ENCODE measurements around the gene RBM42. TPM values are rescaled to one million over a fixed set of nuclear protein-coding genes. Genes with fewer than 3 reads are reported as not detected.
A peak's percentile ranks its signal among the peaks of the same experiment; 100 is the strongest.

RBM42 gene
- total and polyA plus RNA-seq, 9 of the 15 experiments (the other 6 are each of a cell fraction or from before 2014, with no cell fraction given) = 5.7 to 149 (median 32.4) TPM

DNA sequence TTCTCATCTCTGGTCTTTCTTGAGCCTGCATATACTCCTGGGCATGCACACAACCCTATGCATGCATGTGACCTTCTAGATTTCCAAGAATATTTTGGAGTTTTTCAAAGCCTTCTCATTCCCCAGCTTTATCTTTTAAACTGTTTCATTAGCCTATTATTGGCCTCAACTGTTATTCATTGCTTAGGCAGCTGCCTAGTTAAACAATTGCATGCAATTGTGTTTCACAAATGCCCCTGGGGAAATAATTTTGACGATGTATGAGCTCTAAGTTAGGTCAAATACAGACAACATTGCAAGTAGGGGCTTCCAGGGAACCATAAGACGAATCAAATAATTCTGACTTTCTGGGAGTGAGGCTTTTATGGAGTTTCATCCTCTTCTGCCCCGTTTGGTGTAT is 35.1 kb downstream of the RBM42 start:
- Histone ChIP-seq H3K27me3 (ENCODE audit: control insufficient read depth in 2 of 2, insufficient read depth in 2 of 2, low read length in 2 of 2) (peaks cover 11 to 20% of the 10 kb centered on the region in 2 experiments; a peak in 4 of 5 replicates), H3K27ac (ENCODE audit: extremely low read depth, low read depth, low read length) (no peak overlapping the region), H3K9me3 (replicated peaks; ENCODE audit: control insufficient read depth, insufficient read depth, low read depth, low read length) (no peaks in the 10 kb centered on the region), H3K9me1 (ENCODE audit: control insufficient read depth, insufficient read depth, low read length) (no peaks in the 10 kb centered on the region), H3K36me3 (ENCODE audit: control insufficient read depth, insufficient read depth, low read length) (no peaks in the 10 kb centered on the region), H2AFZ (ENCODE audit: low read depth, low read length) (no peak overlapping the region), H3K4me1 (replicated peaks in 1 of 2; ENCODE audit: control insufficient read depth in 2 of 2, insufficient read depth in 2 of 2, low read length in 2 of 2) (peaks cover 0 to 12% of the 10 kb centered on the region in 2 experiments; a peak in 2 of 5 replicates), H3K9ac (ENCODE audit: insufficient read depth in 1 of 2, low read depth in 2 of 2, low read length in 2 of 2) (no peak overlapping the region), H3K4me3 (no peak overlapping the region), H3K4me2 (ENCODE audit: insufficient read depth, low read length) (no peak overlapping the region), H4K20me1 (replicated peaks; ENCODE audit: control insufficient read depth, insufficient read depth, low read length) (no peaks in the 10 kb centered on the region), H3K79me2 (ENCODE audit: control insufficient read depth, insufficient read depth, low read length) (no peaks in the 10 kb centered on the region)
- no peak for DNase-seq (ENCODE audit: extremely low read depth in 1 of 4, low spot score in 3 of 4)
- intact Hi-C loops (cut with micrococcal nuclease) = no loop called here
- in situ Hi-C loops (cut with MboI) = no loop called here
- no peak for ATAC-seq
- no TSS peak for BruUV-seq (replicated peaks)
- POLR2A ChIA-PET = interaction anchor here (1.2 kb wide), 1 partner anchor 10 kb away, joined by 3 read pairs; no protein-coding TSS in a partner anchor
- CTCF ChIA-PET (ENCODE audit: low intra/inter-chr PET ratio) = no interaction called here
- FAIRE-seq = no peak
- no peak for TF ChIP-seq ZEB2 (IDR thresholded peaks at IDR 0.05)
- 10% methylated on average over 3 of the region's 3 CpGs for WGBS (ENCODE audit: insufficient coverage, low coverage, missing lambda C conversion rate)

- FAIRE-seq (no peak), ATAC-seq (no peak), DNase-seq (ENCODE audit: extremely low read depth in 1 of 4, low spot score in 3 of 4) (no peak)
- no TSS peak for BruUV-seq (replicated peaks)
- no peak overlapping the region for H3K4me3 ChIP-seq
- ChIA-PET CTCF (ENCODE audit: low intra/inter-chr PET ratio) (no interaction called here), POLR2A (no interaction called here)
- H3K79me2 ChIP-seq (ENCODE audit: control insufficient read depth, insufficient read depth, low read length) = no peaks in the 10 kb centered on the region
- no peaks in the 10 kb centered on the region for H3K9me1 ChIP-seq (ENCODE audit: control insufficient read depth, insufficient read depth, low read length)
- peaks cover 16 to 29% of the 10 kb centered on the region in 2 experiments; a peak in 4 of 5 replicates for H3K27me3 ChIP-seq (ENCODE audit: control insufficient read depth in 2 of 2, insufficient read depth in 2 of 2, low read length in 2 of 2)
- no peaks in the 10 kb centered on the region for H3K9me3 ChIP-seq (replicated peaks; ENCODE audit: control insufficient read depth, insufficient read depth, low read depth, low read length)
- H3K27ac ChIP-seq (ENCODE audit: extremely low read depth, low read depth, low read length) = no peak overlapping the region
- peaks cover 0 to 12% of the 10 kb centered on the region in 2 experiments; a peak in 3 of 5 replicates for H3K4me1 ChIP-seq (replicated peaks in 1 of 2; ENCODE audit: control insufficient read depth in 2 of 2, insufficient read depth in 2 of 2, low read length in 2 of 2)
- no peak overlapping the region for H3K4me2 ChIP-seq (ENCODE audit: insufficient read depth, low read length)
- TF ChIP-seq, protein P1, sequence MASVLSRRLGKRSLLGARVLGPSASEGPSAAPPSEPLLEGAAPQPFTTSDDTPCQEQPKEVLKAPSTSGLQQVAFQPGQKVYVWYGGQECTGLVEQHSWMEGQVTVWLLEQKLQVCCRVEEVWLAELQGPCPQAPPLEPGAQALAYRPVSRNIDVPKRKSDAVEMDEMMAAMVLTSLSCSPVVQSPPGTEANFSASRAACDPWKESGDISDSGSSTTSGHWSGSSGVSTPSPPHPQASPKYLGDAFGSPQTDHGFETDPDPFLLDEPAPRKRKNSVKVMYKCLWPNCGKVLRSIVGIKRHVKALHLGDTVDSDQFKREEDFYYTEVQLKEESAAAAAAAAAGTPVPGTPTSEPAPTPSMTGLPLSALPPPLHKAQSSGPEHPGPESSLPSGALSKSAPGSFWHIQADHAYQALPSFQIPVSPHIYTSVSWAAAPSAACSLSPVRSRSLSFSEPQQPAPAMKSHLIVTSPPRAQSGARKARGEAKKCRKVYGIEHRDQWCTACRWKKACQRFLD (CRISPR knock-in tag; IDR thresholded peaks at IDR 0.05) = no peak
- TF ChIP-seq RBM25 (IDR thresholded peaks at IDR 0.05; ENCODE audit: low read depth, low read length, severe bottlenecking) (peak; percentile 17), ZBTB33 (CRISPR knock-in tag; IDR thresholded peaks at IDR 0.05) (0 out of 2 replicates have a peak, but pooled peaks have one; percentile 18)
- H4K20me1 ChIP-seq (replicated peaks; ENCODE audit: control insufficient read depth, insufficient read depth, low read length) = no peaks in the 10 kb centered on the region
- no peak overlapping the region; a peak in 1 of 4 replicates for H3K9ac ChIP-seq (ENCODE audit: insufficient read depth in 1 of 2, low read depth in 2 of 2, low read length in 2 of 2)
- in situ Hi-C loops (cut with MboI) = no loop called here
- intact Hi-C loops (cut with micrococcal nuclease) = no loop called here
- no peaks in the 10 kb centered on the region for H3K36me3 ChIP-seq (ENCODE audit: control insufficient read depth, insufficient read depth, low read length)
- WGBS (ENCODE audit: insufficient coverage, low coverage, missing lambda C conversion rate) = 72% methylated on average over 21 of the region's 24 CpGs
- H2AFZ ChIP-seq (ENCODE audit: low read depth, low read length) = no peak overlapping the region
Observed at GRCh38 chr19:35665157-35665556, 36.3 kb downstream of the RBM42 start.

All from K562 (cell line).